SK-N-SH (cell line): ENCODE results near the gene POM121L2. TPM values are rescaled to one million over a fixed set of nuclear protein-coding genes. Genes with fewer than 3 reads are reported as not detected.

Source experiments
- CTCF ChIA-PET: fragments of 300-600, 350-600 bp; formaldehyde crosslinking; extraction: SDS; loops from one replicate; lab custom pipeline; 2021; lab: Yijun Ruan, JAX
- POLR2A ChIA-PET: fragments of 350-600 bp; sonication (Branson Sonifier 250); formaldehyde crosslinking; extraction: SDS; loops from one replicate; lab custom pipeline; 2020; ENCODE audit warnings: antibody characterized with exemption, inconsistent platforms; lab: Yijun Ruan, JAX
- DNase-seq: peaks from one replicate; pipeline ENCODE4 v3.0.0; 2012
- H2AFZ ChIP-seq: fragments of 200-600 bp; sonication (generic); 2 replicates; pipeline ENCODE4 v1.8.1; 2016; ENCODE audit warnings: antibody characterized with exemption, mild to moderate bottlenecking, low read depth
- H3F3A ChIP-seq: fragments of 200-600 bp; sonication (generic); replicated peaks from 2 replicates; pipeline ENCODE3; 2016; ENCODE audit warnings: antibody characterized with exemption, mild to moderate bottlenecking; ENCODE audit not compliant: insufficient read depth
- H3K27ac ChIP-seq, 2 experiments: fragments of 200-500 bp in 1 of 2; fragments of 200-600 bp in 1 of 2; sonication (Bioruptor generic) in 1 of 2; sonication (generic), shearing (Covaris generic) in 1 of 2; 2 replicates each; pipeline versions ENCODE4 v1.5.1 to v1.6.1; 2014 to 2016; ENCODE audit warnings: low read depth in 2 of 2, inconsistent platforms in 1 of 2, low read length in 1 of 2, mild to moderate bottlenecking in 1 of 2, mixed read lengths in 1 of 2
- H3K27me3 ChIP-seq: fragments of 200-600 bp; sonication (generic), shearing (Covaris generic); 2 replicates; pipeline ENCODE4 v1.6.1; 2016; ENCODE audit warnings: mixed run types; ENCODE audit not compliant: insufficient read depth
- H3K36me3 ChIP-seq, 2 experiments: fragments of 200-500 bp in 1 of 2; fragments of 200-600 bp in 1 of 2; sonication (Bioruptor generic) in 1 of 2; sonication (generic) in 1 of 2; replicated peaks in 1 of 2; 2 replicates each; pipeline versions ENCODE3 to v1.5.1; 2014 to 2016; ENCODE audit warnings: low read length in 1 of 2, mild to moderate bottlenecking in 1 of 2; ENCODE audit not compliant: insufficient read depth in 2 of 2, control insufficient read depth in 1 of 2
- H3K4me1 ChIP-seq, 2 experiments: fragments of 200-500 bp in 1 of 2; fragments of 200-600 bp in 1 of 2; sonication (Bioruptor generic) in 1 of 2; sonication (generic), shearing (Covaris generic) in 1 of 2; 2 replicates each; pipeline versions ENCODE4 v1.5.1 to v1.6.1; 2014 to 2016; ENCODE audit warnings: low read depth in 1 of 2, low read length in 1 of 2, mixed run types in 1 of 2; ENCODE audit not compliant: insufficient read depth in 2 of 2, control insufficient read depth in 1 of 2
- H3K4me2 ChIP-seq: fragments of 200-600 bp; sonication (generic), shearing (Covaris generic); 2 replicates; pipeline ENCODE4 v1.6.1; 2017; ENCODE audit warnings: mixed run types
- H3K4me3 ChIP-seq, 2 experiments: fragments of 200-500 bp in 1 of 2; fragments of 200-600 bp in 1 of 2; sonication (Bioruptor generic) in 1 of 2; sonication (generic), shearing (Covaris generic) in 1 of 2; 2 replicates each; pipeline versions ENCODE4 v1.5.1 to v1.8.1; 2014 to 2016; ENCODE audit warnings: low read depth in 2 of 2, inconsistent platforms in 1 of 2, low read length in 1 of 2, mild to moderate bottlenecking in 1 of 2, mixed read lengths in 1 of 2, moderate library complexity in 1 of 2
- H3K79me2 ChIP-seq: fragments of 200-600 bp; sonication (generic); 2 replicates; pipeline ENCODE4 v1.8.1; 2017; ENCODE audit warnings: mild to moderate bottlenecking; ENCODE audit not compliant: insufficient read depth
- H3K9ac ChIP-seq: fragments of 200-600 bp; sonication (generic); 2 replicates; pipeline ENCODE4 v1.6.1; 2017; ENCODE audit warnings: mixed run types
- H3K9me2 ChIP-seq: fragments of 200-600 bp; sonication (generic); 2 replicates; pipeline ENCODE4 v1.6.1; 2017; ENCODE audit warnings: mixed run types
- H3K9me3 ChIP-seq: fragments of 200-600 bp; sonication (generic); 2 replicates; pipeline ENCODE4 v1.6.1; 2017; ENCODE audit warnings: mixed run types, mild to moderate bottlenecking, moderate library complexity
- H4K20me1 ChIP-seq: fragments of 200-600 bp; sonication (generic); 2 replicates; pipeline ENCODE4 v1.6.1; 2017; ENCODE audit warnings: mild to moderate bottlenecking, mixed run types; ENCODE audit not compliant: insufficient read depth
- ELF1 ChIP-seq: IDR thresholded peaks from 2 replicates; pipeline ENCODE4 v1.4.0; 2012
- EP300 ChIP-seq, 2 experiments: IDR thresholded peaks; 2 replicates each; pipeline versions ENCODE4 v1.4.0 to v1.6.1; 2012; ENCODE audit warnings: borderline replicate concordance in 1 of 2, low read depth in 1 of 2, low read length in 1 of 2
- FOXJ3 ChIP-seq: sonication (generic); formaldehyde crosslinking; IDR thresholded peaks from 2 replicates; pipeline ENCODE4 v1.5.1; 2020; ENCODE audit warnings: mild to moderate bottlenecking, missing genetic modification reagents
- FOXM1 ChIP-seq: IDR thresholded peaks from 2 replicates; pipeline ENCODE4 v1.4.0; 2012; ENCODE audit warnings: low read depth, mild to moderate bottlenecking
- GATA2 ChIP-seq: sonication (generic); formaldehyde crosslinking; IDR thresholded peaks from 2 replicates; pipeline ENCODE4 v1.5.0; 2020; ENCODE audit warnings: mild to moderate bottlenecking, missing genetic modification reagents
- JUND ChIP-seq: IDR thresholded peaks from 2 replicates; pipeline ENCODE4 v1.4.0; 2012
- MEF2A ChIP-seq: IDR thresholded peaks from 2 replicates; pipeline ENCODE4 v1.4.0; 2012; ENCODE audit warnings: low read depth, borderline replicate concordance
- MXI1 ChIP-seq: IDR thresholded peaks from 2 replicates; pipeline ENCODE4 v1.6.1; 2012; ENCODE audit warnings: mild to moderate bottlenecking, low read depth, low read length, improper control_type of control experiment
- NRF1 ChIP-seq: IDR thresholded peaks from 2 replicates; pipeline ENCODE4 v1.6.1; 2012; ENCODE audit warnings: low read depth, mild to moderate bottlenecking, low read length
- RCOR1 ChIP-seq: fragments of 150-350 bp; IDR thresholded peaks from 2 replicates; pipeline ENCODE4 v1.6.1; 2017; ENCODE audit warnings: antibody characterized with exemption, low read length
- RFX5 ChIP-seq: IDR thresholded peaks from 2 replicates; pipeline ENCODE4 v1.6.1; 2012; ENCODE audit warnings: mild to moderate bottlenecking, improper control_type of control experiment, low read length
- RXRA ChIP-seq: IDR thresholded peaks from 2 replicates; pipeline ENCODE4 v1.4.0; 2012; ENCODE audit warnings: low read depth, mild to moderate bottlenecking, borderline replicate concordance
- TCF12 ChIP-seq: IDR thresholded peaks from 2 replicates; pipeline ENCODE4 v1.4.0; 2012
- USF2 ChIP-seq: fragments of 150-350 bp; IDR thresholded peaks from 2 replicates; pipeline ENCODE4 v1.6.1; 2017; ENCODE audit warnings: antibody characterized with exemption, low read length, low read depth, borderline replicate concordance
- YY1 ChIP-seq: IDR thresholded peaks from 2 replicates; pipeline ENCODE4 v1.4.0; 2012; ENCODE audit warnings: low read depth, mild to moderate bottlenecking
- WGBS: methylation state at CpG from one replicate; pipeline ENCODE4 v1.1.6; 2017; ENCODE audit warnings: low lambda C conversion rate; 5-methylcytosine and 5-hydroxymethylcytosine counted together
- polyA plus RNA-seq, 3 experiments: library from polyadenylated mRNA; depleted of rRNA; stranded (reverse); fragments of >200 nt; gene quantifications; 2 replicates each; pipeline ENCODE4 v1.2.3, GENCODE V29; 2012
- TF ChIP-seq, protein P1 (sequence below): IDR thresholded peaks from 2 replicates; pipeline ENCODE4; 2012
- TF ChIP-seq, protein P2 (sequence below): IDR thresholded peaks from 2 replicates; pipeline ENCODE4 v1.4.0; 2012; ENCODE audit warnings: low read depth, borderline replicate concordance
- TF ChIP-seq, protein P3 (sequence below): IDR thresholded peaks from 2 replicates; pipeline ENCODE4 v1.6.1; 2012; ENCODE audit warnings: mild to moderate bottlenecking, low read depth, low read length, moderate library complexity
- TF ChIP-seq, protein P4 (sequence below): fragments of 200-600 bp; sonication (generic); IDR thresholded peaks from 2 replicates; pipeline ENCODE4 v1.6.1; 2017; ENCODE audit warnings: antibody characterized with exemption, mild to moderate bottlenecking, moderate library complexity

POM121L2 gene
- polyA plus RNA-seq, 1 of the 3 experiments (the other 2 are of a cell fraction): not detected

DNA sequence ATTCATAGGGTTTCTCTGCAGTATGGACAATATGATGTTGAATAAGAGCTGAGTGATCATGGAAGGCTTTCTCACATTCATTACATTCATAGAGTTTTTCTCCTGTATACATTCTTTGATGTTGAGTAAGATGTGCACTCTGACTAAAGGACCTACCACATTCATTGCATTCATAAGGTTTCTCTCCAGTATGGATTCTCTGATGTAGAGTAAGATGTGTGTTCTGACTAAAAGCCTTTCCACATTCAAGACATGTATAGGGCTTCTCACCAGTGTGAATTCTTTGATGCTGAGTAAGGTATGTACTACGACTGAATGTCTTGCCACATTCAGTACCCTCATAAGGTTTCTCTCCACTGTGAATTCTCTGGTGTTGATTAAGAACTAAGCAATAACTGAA is 47.2 kb upstream of the POM121L2 start:
- no peaks in the 10 kb centered on the region; the same call in 1 of the 2 replicates for H3K79me2 ChIP-seq
- H3K4me1 ChIP-seq: no peaks in the 10 kb centered on the region
- H3K4me3 ChIP-seq: no peak overlapping the region
- no peaks in the 10 kb centered on the region for H3K9me3 ChIP-seq
- no peaks in the 10 kb centered on the region for H3K9me2 ChIP-seq
- no peak overlapping the region for H2AFZ ChIP-seq
- H3K9ac ChIP-seq: no peak overlapping the region
- no peaks in the 10 kb centered on the region for H3F3A ChIP-seq
- H3K36me3 ChIP-seq: no peaks in the 10 kb centered on the region
- H3K27me3 ChIP-seq: no peaks in the 10 kb centered on the region
- H4K20me1 ChIP-seq: no peaks in the 10 kb centered on the region
- DNase-seq: no peak
- no peak for TF ChIP-seq MEF2A
- TF ChIP-seq RXRA: no peak
- TF ChIP-seq ELF1: no peak
- TF ChIP-seq, protein P1, sequence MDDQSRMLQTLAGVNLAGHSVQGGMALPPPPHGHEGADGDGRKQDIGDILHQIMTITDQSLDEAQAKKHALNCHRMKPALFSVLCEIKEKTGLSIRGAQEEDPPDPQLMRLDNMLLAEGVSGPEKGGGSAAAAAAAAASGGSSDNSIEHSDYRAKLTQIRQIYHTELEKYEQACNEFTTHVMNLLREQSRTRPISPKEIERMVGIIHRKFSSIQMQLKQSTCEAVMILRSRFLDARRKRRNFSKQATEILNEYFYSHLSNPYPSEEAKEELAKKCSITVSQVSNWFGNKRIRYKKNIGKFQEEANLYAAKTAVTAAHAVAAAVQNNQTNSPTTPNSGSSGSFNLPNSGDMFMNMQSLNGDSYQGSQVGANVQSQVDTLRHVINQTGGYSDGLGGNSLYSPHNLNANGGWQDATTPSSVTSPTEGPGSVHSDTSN: no peak
- TF ChIP-seq YY1: no peak
- no peak for TF ChIP-seq MXI1
- no peak for TF ChIP-seq FOXM1
- no peak for TF ChIP-seq RCOR1
- TF ChIP-seq, protein P2, sequence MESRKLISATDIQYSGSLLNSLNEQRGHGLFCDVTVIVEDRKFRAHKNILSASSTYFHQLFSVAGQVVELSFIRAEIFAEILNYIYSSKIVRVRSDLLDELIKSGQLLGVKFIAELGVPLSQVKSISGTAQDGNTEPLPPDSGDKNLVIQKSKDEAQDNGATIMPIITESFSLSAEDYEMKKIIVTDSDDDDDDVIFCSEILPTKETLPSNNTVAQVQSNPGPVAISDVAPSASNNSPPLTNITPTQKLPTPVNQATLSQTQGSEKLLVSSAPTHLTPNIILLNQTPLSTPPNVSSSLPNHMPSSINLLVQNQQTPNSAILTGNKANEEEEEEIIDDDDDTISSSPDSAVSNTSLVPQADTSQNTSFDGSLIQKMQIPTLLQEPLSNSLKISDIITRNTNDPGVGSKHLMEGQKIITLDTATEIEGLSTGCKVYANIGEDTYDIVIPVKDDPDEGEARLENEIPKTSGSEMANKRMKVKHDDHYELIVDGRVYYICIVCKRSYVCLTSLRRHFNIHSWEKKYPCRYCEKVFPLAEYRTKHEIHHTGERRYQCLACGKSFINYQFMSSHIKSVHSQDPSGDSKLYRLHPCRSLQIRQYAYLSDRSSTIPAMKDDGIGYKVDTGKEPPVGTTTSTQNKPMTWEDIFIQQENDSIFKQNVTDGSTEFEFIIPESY: no peak
- no peak for TF ChIP-seq EP300 (IDR thresholded peaks at IDR 0.05; ENCODE audit: borderline replicate concordance in 1 of 2, low read depth in 1 of 2, low read length in 1 of 2)
- TF ChIP-seq FOXJ3 (CRISPR knock-in tag): no peak
- TF ChIP-seq TCF12: no peak
- TF ChIP-seq RFX5: no peak
- TF ChIP-seq GATA2 (CRISPR knock-in tag): no peak
- no peak for TF ChIP-seq JUND
- TF ChIP-seq, protein P3, sequence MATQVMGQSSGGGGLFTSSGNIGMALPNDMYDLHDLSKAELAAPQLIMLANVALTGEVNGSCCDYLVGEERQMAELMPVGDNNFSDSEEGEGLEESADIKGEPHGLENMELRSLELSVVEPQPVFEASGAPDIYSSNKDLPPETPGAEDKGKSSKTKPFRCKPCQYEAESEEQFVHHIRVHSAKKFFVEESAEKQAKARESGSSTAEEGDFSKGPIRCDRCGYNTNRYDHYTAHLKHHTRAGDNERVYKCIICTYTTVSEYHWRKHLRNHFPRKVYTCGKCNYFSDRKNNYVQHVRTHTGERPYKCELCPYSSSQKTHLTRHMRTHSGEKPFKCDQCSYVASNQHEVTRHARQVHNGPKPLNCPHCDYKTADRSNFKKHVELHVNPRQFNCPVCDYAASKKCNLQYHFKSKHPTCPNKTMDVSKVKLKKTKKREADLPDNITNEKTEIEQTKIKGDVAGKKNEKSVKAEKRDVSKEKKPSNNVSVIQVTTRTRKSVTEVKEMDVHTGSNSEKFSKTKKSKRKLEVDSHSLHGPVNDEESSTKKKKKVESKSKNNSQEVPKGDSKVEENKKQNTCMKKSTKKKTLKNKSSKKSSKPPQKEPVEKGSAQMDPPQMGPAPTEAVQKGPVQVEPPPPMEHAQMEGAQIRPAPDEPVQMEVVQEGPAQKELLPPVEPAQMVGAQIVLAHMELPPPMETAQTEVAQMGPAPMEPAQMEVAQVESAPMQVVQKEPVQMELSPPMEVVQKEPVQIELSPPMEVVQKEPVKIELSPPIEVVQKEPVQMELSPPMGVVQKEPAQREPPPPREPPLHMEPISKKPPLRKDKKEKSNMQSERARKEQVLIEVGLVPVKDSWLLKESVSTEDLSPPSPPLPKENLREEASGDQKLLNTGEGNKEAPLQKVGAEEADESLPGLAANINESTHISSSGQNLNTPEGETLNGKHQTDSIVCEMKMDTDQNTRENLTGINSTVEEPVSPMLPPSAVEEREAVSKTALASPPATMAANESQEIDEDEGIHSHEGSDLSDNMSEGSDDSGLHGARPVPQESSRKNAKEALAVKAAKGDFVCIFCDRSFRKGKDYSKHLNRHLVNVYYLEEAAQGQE: no peak
- TF ChIP-seq USF2: no peak
- no peak for TF ChIP-seq NRF1
- TF ChIP-seq, protein P4, sequence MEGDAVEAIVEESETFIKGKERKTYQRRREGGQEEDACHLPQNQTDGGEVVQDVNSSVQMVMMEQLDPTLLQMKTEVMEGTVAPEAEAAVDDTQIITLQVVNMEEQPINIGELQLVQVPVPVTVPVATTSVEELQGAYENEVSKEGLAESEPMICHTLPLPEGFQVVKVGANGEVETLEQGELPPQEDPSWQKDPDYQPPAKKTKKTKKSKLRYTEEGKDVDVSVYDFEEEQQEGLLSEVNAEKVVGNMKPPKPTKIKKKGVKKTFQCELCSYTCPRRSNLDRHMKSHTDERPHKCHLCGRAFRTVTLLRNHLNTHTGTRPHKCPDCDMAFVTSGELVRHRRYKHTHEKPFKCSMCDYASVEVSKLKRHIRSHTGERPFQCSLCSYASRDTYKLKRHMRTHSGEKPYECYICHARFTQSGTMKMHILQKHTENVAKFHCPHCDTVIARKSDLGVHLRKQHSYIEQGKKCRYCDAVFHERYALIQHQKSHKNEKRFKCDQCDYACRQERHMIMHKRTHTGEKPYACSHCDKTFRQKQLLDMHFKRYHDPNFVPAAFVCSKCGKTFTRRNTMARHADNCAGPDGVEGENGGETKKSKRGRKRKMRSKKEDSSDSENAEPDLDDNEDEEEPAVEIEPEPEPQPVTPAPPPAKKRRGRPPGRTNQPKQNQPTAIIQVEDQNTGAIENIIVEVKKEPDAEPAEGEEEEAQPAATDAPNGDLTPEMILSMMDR: no peak
- POLR2A ChIA-PET: no interaction called here
- CTCF ChIA-PET: interaction anchor here (1.0 kb wide), 1 partner anchor 393 kb away, joined by 4 read pairs; no protein-coding TSS in a partner anchor
- no peak overlapping the region for H3K27ac ChIP-seq
- 10% methylated on average over 1 of the region's 1 CpG for WGBS
- H3K4me2 ChIP-seq: no peak overlapping the region
